Measurements from ENCODE around the gene SLC35F3.

- no peak for TF ChIP-seq SIN3A (IDR thresholded peaks at IDR 0.05; ENCODE audit: borderline replicate concordance, insufficient read depth, low read length)
- TF ChIP-seq POLR2AphosphoS5 (IDR thresholded peaks at IDR 0.05; ENCODE audit: low read depth, low read length): no peak
- no peak for TF ChIP-seq REST (IDR thresholded peaks at IDR 0.05; ENCODE audit: insufficient read depth in 1 of 2, low read depth in 2 of 2, low read length in 2 of 2)
- no peak for TF ChIP-seq TAF1 (IDR thresholded peaks at IDR 0.05; ENCODE audit: borderline replicate concordance, insufficient read depth, low read length)
Observed at GRCh38 chr1:234135501-234135900, 231.0 kb downstream of the SLC35F3 start.

All from PFSK-1 (cell line).